HG03442 (cell line): ENCODE data around the gene ARHGAP11A.

Experiments used
- ATAC-seq: cut with Tn5 transposase; IDR thresholded peaks from one replicate; pipeline ENCODE4 v1.9.1; 2021; ENCODE audit warnings: mild to moderate bottlenecking, moderate library complexity; ENCODE audit not compliant: unreplicated experiment

ARHGAP11A gene

DNA sequence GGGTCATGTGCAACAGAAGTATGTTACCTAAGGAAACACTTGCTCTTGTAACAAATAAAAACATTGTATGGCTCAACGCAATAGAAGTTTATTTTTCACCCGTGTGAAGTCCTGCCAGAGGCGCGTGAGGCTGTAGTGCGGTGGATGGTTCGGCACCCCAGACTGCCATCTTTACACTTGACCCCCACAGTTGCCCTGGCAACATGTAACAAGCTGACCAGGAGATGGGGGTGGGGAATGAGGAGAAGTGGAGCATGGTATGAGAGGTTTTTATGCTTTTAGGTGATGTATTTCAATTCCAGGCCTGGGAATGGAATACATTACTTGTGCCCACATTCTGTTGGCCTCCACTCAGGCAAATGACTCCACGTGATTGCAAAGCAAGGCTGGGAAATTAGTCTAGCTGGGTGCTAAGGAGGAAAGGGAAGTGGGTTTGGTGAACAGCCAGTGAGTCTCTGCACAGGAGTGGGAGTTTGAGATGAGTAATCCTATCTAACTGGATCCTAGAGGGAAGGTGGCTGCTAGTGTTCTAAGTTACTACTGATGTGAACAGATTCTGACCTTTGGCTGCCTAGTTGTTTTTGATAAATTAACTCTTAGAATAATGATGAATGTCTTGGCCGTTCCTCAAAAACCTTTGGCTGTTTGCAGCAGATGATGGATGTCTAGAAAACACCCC, 68.7 kb downstream of the ARHGAP11A start:
- no peak for ATAC-seq

DNA sequence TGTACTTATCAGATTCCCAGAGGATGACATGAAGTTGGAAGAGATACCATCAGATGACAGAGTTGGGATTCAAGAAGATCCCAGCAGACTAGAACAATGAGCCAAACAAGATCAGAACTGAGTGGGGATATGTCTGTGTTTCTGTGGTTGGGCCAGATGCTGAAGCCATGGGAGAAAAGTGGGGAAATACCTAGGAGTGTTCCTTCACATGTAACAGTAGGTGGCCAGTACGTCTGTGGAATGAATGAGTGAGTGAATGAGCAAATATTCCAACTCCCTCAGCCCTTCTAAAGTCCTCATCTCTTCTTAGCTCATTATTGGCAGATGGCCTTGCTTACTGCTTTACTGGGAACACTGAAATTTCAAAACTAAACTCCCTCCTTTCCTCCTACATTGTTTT, 70.3 kb downstream of the ARHGAP11A start:
- no peak for ATAC-seq

DNA sequence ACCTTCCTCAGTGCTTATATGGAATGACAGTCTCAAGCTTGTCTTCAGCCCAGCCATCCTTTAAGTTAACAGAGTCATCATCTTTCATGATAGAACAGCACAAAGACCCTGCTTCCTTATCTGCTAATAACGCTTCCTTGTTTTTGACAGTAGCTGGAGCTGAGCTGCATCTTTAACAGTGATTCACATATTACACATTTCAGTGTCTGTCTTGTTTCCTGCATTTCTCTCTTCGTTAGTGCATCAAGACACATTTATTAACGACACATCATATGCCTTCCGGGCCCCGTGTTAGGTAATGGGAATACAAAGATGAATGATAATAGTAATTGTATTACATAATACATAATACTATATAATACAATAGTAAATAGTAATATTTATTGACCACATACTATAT, 72.3 kb downstream of the ARHGAP11A start:
- no peak for ATAC-seq

DNA sequence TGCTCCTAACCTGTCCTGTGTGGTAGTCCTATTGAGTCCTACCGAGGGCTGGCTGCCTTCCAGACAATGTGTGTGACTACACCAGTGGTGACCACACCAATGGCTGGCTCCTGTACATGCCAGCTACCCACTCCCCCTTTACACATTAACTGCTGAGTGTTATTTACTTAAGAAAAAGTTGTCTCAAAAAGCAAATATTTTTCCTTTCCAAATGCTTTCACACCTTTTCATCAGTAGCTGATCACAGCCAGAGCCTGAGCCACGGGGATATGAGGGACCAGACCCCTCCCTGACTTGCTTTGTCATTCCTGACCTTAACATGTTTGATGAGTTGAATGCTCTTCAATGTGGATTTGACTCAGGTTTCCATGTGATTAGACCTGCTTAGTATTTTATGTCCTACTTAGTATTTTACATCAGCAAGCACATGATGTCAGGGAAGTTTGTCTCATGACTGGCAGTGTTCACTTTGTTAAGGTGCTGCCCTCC, 72.9 kb downstream of the ARHGAP11A start:
- no peak for ATAC-seq
